ENCODE measurements around the gene USP17L25.
"Not testable (repeated sequence)": the region's sequence is repeated elsewhere in the genome, so short reads cannot be mapped to it uniquely, and the experiment has no call there.

USP17L25 gene

DNA sequence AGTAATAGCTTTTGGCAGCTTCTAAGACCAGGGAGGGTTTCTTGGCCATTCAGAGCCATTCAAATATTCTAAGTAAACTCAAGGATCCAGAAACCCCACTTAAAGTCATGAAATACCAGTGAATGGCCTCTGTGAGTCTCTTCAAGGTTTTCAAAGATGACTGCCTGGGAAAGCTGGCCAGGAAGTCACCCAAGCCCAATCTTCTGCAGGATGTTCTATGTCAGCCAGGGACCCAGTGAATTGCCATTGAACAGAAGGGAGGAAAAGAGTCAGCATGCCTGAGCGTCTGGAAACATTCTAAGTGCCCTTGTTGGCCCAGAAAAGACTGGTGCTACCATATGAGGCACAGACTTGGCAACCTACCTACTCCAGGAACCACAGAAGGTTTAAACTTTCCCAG, 50.2 kb downstream of the USP17L25 start:
- not testable (repeated sequence) for H3K9me3 ChIP-seq (ENCODE audit: control insufficient read depth in 2 of 2, low read length in 2 of 2); H3K4me1 ChIP-seq (ENCODE audit: control insufficient read depth in 2 of 2, insufficient read depth in 2 of 2, low read length in 2 of 2); H3K27me3 ChIP-seq (ENCODE audit: control insufficient read depth in 2 of 2, insufficient read depth in 2 of 2, low read length in 2 of 2); H3K27ac ChIP-seq (ENCODE audit: low read depth in 2 of 2, low read length in 2 of 2); H3K4me3 ChIP-seq (ENCODE audit: low read length in 2 of 2); H3K9ac ChIP-seq (ENCODE audit: low read depth in 1 of 2, low read length in 2 of 2); H3K36me3 ChIP-seq (ENCODE audit: control insufficient read depth in 2 of 2, insufficient read depth in 2 of 2, low read length in 2 of 2)
